Hepatocyte (in vitro differentiated cells): ENCODE measurements around the gene TAF1C.

Source experiments
- EZH2 ChIP-seq: fragments of 200-600 bp; sonication (generic); IDR thresholded peaks from 2 replicates; pipeline ENCODE4 v1.6.1; 2016; ENCODE audit warnings: antibody characterized with exemption, mild to moderate bottlenecking, borderline replicate concordance
- EZH2phosphoT487 ChIP-seq: fragments of 200-600 bp; sonication (generic); IDR thresholded peaks from one replicate; pipeline ENCODE4 v1.6.1; 2018; ENCODE audit warnings: antibody characterized with exemption, mild to moderate bottlenecking, low read depth, moderate library complexity; ENCODE audit not compliant: unreplicated experiment, severe bottlenecking
- TF ChIP-seq, protein P1 (sequence below): fragments of 200-600 bp; sonication (generic); IDR thresholded peaks from 2 replicates; pipeline ENCODE4 v1.5.1; 2016; ENCODE audit warnings: antibody characterized with exemption, mild to moderate bottlenecking; ENCODE audit not compliant: poor library complexity

DNA sequence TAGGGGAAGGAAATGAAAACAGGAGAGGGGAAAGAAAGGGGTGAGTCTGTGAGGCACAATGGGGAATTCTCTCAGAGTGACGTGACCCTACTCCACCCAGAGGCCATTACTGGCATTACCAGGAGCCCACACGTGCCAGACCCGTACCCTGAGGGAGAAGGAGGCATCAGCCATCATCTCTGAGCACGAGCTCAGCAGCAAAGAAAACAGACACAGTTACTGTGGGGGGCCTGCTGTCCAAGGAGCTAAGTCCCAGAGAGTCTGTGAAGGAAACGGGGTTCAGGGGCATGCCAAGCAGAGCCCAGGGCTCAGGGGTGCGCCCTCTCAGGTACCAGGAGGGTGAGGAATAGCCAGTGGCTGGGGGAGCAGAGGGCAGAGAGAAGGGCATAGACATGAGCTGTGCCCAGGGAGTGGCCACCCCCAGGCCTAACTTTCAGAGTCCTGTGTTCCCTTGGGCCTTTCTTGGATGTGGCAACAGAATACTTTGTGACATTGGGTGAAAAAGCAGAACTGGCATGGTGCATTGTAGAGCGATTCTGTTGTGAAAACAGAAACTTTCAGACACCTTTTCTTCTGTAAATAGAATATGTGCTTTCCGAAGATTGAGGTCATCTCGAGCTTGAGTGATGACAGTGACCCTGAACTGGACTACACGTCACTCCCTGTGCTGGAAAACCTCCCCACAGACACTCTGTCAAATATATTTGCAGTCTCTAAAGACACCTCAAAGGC, 11.3 kb downstream of the TAF1C start:
- TF ChIP-seq, protein P1, sequence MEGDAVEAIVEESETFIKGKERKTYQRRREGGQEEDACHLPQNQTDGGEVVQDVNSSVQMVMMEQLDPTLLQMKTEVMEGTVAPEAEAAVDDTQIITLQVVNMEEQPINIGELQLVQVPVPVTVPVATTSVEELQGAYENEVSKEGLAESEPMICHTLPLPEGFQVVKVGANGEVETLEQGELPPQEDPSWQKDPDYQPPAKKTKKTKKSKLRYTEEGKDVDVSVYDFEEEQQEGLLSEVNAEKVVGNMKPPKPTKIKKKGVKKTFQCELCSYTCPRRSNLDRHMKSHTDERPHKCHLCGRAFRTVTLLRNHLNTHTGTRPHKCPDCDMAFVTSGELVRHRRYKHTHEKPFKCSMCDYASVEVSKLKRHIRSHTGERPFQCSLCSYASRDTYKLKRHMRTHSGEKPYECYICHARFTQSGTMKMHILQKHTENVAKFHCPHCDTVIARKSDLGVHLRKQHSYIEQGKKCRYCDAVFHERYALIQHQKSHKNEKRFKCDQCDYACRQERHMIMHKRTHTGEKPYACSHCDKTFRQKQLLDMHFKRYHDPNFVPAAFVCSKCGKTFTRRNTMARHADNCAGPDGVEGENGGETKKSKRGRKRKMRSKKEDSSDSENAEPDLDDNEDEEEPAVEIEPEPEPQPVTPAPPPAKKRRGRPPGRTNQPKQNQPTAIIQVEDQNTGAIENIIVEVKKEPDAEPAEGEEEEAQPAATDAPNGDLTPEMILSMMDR, result peak; percentile 65
- no peak for TF ChIP-seq EZH2
- TF ChIP-seq EZH2phosphoT487, result no peak
